ENCODE results near the gene FHOD3.
"Not testable (repeated sequence)": the region's sequence is repeated elsewhere in the genome, so short reads cannot be mapped to it uniquely, and the experiment has no call there.

Gene FHOD3

GRCh38 chr18:36724169-36724568 lies 426.7 kb downstream of the FHOD3 start:
- no peak for DNase-seq

DNA sequence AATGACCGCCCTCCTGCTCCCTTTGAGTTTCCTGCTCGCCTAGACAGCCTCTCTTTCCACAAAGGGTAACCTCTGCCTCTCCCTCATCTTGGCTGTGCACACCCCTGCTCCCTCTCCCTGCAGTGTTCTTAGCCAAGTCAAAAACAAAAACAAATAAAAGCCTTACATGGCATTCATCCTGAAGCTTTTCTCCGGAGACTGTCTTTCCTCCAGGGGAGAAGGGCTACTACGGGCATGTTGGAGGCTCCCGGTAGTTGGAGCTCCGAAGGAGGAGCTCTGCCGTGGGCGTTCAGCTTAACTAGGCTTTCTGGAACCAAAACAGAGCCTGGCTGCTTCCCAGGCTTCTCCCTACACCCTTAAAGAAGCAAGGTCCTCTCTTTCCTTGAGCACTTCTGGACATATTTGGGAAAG lies 427.1 kb downstream of the FHOD3 start:
- no peak for DNase-seq

DNA sequence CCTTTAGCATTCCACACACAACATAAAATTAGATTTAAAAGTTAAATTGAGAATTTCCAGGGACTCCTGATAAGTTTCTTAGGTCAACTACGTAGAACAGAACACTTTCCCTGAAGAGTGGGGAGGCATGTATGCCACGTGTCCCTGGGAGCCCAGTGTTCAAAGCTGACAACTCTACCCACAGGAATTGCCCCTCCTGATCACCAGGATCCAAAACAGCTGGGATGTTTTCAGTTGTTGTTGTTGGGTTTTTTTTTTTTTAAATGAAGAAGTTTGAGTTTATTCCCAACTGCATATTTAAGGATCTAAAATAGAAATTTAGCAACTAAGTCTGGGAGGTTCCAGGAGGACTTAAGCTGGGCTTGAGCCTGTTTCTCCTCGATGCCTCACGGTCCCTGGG lies 430.8 kb downstream of the FHOD3 start:
- no peak for DNase-seq

DNA sequence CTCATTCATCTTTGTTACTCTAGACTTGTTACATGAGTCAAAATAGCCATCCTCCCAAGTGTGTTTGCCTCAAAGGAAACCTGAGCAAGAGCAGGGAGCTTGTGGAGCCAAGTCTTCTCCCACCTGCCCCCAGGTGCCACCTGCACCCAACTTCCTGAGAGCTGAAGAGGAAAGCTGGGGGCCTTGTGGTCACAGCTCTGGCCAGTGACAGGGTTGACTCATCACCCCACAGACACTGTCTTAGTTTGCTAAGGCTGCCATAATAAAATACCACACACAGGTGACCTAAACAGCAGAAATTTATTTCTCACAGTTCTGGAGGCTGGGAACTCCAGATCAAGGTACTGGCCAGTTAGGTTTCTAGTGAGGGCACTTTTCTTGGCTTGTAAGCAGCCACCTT lies 431.7 kb downstream of the FHOD3 start:
- DNase-seq = no peak

DNA sequence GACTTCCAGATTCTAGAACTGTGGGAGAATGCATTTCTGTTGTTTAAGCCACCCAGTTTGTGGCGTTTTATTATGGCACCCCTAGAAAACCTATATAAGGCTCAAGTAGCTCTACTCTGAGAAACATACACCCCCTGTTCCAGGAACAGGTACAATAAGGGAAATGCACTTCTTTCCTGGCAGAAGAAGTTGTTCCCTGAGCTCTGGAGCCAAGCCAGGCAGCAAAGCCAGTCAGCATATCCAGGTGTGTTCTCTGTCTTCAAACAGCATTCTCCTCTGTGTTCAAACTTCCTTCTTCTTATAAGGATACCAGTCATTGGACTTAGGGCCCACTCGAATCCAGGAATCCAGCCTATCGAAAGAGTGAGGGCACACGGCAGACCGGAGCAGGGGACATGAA lies 434.8 kb downstream of the FHOD3 start:
- DNase-seq = no peak

DNA sequence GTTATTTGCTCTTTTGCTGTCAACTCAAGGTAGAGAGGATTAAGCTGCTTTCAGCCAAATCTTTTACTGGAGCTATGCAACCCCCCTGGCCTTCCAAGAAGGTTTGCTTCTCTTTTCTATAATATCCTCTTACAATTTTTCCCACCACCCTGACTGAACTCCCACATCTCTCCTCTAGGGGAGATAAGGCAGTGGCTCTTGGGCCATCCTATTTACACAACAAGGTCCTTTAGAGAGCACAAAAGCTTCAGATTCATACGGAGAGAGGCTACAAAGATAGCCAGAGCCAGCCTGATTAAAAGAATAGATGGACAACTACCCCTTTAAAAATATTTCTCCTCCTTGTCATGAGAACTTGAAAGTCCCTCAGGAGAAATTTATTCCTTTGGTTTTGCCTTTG lies 435.6 kb downstream of the FHOD3 start:
- DNase-seq = no peak

DNA sequence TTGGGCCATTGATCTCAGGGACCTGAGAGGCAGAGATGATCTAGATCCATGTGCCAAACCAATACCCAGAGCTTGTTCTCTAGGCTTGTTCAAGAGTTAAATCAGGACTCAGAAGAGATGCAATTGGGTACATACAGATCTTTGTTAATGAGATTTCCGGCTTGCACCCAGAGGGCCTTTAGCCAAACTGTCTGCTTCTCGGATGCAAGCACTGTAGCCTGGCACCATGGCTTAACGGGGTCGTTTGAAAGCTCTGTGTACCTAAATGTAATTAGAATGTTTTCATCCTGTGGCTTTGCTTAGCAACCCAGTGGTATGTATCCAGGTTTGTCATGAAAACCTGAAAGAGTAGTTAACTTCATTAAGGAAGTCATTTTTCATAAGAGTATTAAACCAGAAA lies 437.1 kb downstream of the FHOD3 start:
- DNase-seq = no peak

DNA sequence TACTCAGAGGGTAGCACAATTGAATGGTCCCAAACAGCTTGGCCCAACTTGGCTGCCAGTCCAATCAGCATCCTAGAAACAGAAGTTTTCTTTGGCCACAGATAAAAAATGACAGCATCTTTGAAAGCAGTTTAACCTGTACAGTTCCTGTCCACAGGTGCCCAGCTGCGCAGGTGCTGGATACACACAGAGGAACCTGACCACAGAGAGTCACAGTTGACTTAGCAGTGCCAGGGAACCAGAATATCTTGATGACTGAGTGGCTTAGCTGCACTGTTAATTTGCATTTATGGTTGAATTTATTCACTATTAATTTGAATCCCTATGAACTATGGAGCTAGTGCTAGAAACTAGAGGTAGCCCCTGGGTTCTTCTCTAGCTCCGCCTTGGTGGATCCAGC lies 437.6 kb downstream of the FHOD3 start:
- no peak for DNase-seq

GRCh38 chr18:36736094-36736493 lies 438.6 kb downstream of the FHOD3 start:
- DNase-seq = no peak

DNA sequence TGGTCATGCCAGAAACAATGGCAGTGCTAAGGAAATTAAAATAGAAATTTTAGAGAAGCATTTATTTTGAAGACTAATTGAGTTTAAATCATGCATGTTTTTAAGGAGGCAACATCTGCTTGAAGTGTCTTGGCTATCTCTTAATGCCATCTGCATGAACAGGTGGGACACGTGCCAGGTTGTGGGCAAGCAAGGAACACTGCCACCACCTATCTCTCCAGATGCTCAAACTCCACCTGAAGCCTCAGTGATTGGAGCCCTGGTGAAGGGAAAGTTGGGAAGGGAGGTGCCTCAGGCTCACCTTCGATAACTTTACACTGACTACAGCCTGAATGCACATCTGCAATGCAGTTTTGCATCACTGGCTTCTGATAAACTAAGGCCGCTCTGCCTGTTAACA lies 439.8 kb downstream of the FHOD3 start:
- no peak for DNase-seq

- DNase-seq = no peak
These were observed 446.9 kb downstream of the FHOD3 start for GRCh38 chr18:36744261-36744876.

DNA sequence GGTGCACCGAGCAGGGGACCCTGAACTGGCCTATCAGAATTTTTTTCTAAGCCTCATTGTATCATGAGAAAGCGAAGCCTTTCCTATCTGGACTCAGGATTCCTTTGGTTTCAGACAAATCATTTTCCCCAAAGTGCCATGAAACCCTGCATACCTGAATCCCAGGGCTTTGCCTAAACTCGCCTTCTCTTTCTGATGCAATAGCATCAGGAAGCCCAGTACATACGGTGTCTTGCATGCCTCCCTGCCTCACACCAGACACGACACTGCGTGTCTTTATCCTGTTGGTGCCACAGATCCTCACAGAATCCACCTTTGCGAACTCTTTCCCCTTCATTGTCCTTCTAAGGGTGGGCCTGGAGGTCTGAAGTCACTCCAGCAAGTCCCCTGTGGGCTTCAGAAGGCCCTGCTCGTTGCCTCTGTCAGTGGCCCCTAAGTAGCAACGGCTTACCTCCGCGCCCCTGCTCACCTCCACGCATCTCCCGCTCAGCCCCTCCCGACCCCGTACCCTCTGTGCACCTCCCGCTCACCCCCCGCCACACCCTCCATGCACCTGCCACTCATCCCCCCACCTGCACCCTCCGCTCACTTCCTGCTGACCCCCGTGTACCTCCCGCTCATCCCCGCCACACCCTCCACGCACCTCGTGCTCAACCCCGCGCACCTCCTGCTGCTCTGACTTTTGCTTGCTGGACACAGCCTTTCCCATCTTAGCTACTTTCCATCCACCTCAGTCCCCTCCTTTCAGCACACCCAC lies 447.9 kb downstream of the FHOD3 start:
- DNase-seq = no peak

DNA sequence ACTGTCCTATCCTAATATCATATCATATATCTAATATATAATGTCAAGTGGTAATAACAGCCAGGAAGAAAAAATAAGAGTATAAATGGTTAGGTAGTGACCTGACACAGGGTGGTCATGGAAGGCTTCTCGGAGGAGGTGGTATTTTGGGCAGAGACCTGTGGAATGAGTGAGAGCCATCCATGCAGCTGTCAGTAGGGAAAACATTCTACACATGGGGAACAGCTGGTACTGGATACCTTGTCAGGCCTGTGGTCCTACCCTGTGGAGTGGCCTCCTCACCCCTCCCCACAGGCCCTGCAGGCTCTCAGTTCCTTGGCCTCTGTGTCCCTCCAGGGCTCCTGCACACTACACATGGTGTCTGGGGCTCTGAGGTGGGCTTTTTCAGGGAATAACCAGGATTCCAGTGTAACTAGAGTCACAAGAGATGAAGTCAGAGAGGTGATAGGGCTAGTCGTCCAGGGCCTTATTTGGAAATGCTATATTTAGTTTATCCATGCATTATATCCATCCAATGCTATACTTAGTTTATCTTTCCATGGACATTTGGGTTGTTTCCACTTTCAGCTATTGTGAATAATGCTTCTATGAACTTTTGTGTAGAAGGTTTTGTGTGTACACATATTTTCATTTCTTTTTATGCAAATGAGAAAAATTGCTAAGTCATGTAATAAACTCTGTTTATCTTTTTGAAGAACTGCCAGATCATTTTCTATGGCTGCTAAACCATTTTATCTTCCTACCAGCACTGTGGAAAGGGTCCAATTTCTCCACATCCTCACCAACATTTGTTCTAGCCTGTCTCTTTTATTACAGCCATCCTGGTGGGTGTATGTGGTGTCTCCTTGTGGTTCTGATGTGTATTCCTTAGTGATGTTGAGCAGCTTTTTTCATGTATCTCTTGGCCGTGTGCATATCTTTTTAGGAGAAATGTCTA lies 455.7 kb downstream of the FHOD3 start:
- no peak for DNase-seq

- DNase-seq = no peak
These were observed 458.7 kb downstream of the FHOD3 start for GRCh38 chr18:36756242-36756641.

- no peak for DNase-seq
These were observed 459.6 kb downstream of the FHOD3 start for GRCh38 chr18:36757081-36757480.

GRCh38 chr18:36757991-36758390 lies 460.5 kb downstream of the FHOD3 start:
- DNase-seq = no peak

DNA sequence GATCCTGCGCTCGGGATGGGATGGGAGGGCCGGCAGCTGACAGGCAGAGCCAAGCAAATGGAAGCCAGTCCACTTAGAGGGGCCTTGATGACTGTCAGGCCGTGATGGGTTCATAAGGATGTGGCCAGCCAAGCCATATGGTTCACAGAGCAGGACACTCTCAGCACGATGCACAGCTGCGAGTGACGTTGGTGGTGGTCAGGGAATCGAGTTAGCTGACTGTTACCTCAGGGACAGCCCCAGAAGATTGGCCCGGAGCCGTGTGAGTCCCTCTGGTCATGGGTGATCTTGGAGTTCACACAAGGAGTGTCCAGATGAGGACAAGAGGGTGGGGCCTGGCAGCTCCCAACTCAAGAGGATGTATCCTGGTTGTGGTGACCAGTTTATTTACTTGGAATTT lies 461.1 kb downstream of the FHOD3 start:
- DNase-seq = no peak

- DNase-seq = no peak
These were observed 461.8 kb downstream of the FHOD3 start for GRCh38 chr18:36759167-36759776.

DNA sequence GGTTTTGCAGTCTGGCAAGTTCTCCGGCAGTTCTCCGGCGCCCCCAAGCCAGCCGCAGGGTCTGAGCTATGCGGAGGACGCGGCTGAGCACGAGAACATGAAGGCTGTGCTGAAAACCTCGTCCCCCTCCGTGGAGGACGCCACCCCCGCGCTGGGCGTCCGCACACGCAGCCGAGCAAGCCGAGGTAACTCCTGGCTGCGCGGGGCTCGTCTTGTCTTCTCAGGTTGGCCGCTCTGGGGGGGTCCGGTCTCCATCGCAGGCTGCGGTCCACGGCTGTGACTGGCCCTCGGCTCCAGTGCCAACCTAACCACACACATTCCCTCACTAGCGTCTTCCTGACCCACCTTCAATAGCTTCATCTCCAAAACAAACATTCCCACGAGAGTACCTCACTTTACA lies 463.1 kb downstream of the FHOD3 start:
- no peak for DNase-seq

DNA sequence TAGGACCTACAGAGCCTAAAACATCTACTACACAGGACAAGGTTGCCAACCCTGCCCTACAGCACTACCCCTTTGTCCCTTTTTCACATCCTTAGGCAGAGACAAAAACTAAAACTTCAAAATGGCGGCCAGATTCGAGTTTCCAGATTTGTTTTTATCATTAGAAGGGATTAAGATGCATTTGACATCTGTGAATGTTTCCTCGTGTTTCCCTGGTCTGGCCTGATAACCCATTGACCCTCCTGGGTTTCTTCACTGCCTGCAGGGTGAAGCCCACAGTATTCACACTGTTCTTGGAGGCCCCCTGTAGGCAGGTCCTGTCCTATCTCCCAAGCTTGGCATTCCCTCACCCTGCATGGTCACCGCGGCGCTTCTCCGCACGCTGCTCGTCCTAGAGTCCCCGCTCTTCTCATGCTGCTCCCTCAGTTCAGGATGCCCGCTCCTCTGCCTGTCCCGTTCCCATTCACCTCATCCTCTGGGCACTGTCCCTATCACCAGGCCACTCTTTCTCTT lies 463.7 kb downstream of the FHOD3 start:
- no peak for DNase-seq

GRCh38 chr18:36762074-36762473 lies 464.6 kb downstream of the FHOD3 start:
- DNase-seq = no peak

DNA sequence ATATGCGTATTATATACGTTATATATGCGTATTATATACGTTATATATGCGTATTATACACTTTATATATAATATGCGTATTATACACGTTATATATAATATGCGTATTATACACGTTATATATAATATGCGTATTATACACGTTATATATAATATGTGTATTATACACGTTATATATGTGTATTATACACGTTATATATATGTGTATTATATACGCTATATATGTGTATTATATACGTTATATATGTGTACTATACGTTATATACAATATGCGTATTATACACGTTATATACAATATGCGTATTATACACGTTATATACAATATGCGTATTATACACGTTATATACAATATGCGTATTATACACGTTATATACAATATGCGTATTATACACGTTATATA lies 465.5 kb downstream of the FHOD3 start:
- not testable (repeated sequence) for DNase-seq

GRCh38 chr18:36766836-36767235 lies 469.3 kb downstream of the FHOD3 start:
- DNase-seq = no peak

Measured in CD4-positive, alpha-beta T cell treated with Interleukin-17A for 1 hour (primary cell).